ENCODE measurements around the gene PPP1R12A.

DNA sequence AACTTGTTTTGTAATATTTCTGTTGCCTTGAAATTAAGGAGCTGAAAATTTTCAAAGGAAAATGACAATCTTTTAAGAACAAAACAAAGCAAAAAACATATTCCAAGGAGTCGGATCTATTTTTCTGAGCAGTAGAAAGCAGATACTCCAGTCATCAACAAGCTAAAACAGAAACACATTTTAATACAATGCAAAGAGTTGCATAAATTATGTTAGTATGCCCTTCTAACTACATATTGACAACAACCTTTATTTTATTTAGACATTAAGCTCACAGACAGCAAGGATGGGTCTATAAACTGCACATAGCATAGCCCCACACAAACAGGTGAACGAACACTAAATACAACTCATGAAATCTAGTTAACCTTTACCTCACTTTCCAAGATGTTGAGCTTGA lies 106.0 kb downstream of the PPP1R12A start:
- TF ChIP-seq ZNF324 (CRISPR knock-in tag; IDR thresholded peaks at IDR 0.05) (no peak), KAT7 (CRISPR knock-in tag; IDR thresholded peaks at IDR 0.05; ENCODE audit: borderline replicate concordance) (no peak), CBX3 (IDR thresholded peaks at IDR 0.05; ENCODE audit: borderline replicate concordance in 1 of 2, low read length in 2 of 2) (no peak), USF1 (CRISPR knock-in tag; IDR thresholded peaks at IDR 0.05) (no peak), TCF7L2 (IDR thresholded peaks at IDR 0.05; ENCODE audit: low read depth, low read length) (no peak), NR1H2 (CRISPR knock-in tag; IDR thresholded peaks at IDR 0.05) (no peak), FOXA1 (IDR thresholded peaks at IDR 0.05; ENCODE audit: borderline replicate concordance) (no peak)
- TF ChIP-seq, protein P1, sequence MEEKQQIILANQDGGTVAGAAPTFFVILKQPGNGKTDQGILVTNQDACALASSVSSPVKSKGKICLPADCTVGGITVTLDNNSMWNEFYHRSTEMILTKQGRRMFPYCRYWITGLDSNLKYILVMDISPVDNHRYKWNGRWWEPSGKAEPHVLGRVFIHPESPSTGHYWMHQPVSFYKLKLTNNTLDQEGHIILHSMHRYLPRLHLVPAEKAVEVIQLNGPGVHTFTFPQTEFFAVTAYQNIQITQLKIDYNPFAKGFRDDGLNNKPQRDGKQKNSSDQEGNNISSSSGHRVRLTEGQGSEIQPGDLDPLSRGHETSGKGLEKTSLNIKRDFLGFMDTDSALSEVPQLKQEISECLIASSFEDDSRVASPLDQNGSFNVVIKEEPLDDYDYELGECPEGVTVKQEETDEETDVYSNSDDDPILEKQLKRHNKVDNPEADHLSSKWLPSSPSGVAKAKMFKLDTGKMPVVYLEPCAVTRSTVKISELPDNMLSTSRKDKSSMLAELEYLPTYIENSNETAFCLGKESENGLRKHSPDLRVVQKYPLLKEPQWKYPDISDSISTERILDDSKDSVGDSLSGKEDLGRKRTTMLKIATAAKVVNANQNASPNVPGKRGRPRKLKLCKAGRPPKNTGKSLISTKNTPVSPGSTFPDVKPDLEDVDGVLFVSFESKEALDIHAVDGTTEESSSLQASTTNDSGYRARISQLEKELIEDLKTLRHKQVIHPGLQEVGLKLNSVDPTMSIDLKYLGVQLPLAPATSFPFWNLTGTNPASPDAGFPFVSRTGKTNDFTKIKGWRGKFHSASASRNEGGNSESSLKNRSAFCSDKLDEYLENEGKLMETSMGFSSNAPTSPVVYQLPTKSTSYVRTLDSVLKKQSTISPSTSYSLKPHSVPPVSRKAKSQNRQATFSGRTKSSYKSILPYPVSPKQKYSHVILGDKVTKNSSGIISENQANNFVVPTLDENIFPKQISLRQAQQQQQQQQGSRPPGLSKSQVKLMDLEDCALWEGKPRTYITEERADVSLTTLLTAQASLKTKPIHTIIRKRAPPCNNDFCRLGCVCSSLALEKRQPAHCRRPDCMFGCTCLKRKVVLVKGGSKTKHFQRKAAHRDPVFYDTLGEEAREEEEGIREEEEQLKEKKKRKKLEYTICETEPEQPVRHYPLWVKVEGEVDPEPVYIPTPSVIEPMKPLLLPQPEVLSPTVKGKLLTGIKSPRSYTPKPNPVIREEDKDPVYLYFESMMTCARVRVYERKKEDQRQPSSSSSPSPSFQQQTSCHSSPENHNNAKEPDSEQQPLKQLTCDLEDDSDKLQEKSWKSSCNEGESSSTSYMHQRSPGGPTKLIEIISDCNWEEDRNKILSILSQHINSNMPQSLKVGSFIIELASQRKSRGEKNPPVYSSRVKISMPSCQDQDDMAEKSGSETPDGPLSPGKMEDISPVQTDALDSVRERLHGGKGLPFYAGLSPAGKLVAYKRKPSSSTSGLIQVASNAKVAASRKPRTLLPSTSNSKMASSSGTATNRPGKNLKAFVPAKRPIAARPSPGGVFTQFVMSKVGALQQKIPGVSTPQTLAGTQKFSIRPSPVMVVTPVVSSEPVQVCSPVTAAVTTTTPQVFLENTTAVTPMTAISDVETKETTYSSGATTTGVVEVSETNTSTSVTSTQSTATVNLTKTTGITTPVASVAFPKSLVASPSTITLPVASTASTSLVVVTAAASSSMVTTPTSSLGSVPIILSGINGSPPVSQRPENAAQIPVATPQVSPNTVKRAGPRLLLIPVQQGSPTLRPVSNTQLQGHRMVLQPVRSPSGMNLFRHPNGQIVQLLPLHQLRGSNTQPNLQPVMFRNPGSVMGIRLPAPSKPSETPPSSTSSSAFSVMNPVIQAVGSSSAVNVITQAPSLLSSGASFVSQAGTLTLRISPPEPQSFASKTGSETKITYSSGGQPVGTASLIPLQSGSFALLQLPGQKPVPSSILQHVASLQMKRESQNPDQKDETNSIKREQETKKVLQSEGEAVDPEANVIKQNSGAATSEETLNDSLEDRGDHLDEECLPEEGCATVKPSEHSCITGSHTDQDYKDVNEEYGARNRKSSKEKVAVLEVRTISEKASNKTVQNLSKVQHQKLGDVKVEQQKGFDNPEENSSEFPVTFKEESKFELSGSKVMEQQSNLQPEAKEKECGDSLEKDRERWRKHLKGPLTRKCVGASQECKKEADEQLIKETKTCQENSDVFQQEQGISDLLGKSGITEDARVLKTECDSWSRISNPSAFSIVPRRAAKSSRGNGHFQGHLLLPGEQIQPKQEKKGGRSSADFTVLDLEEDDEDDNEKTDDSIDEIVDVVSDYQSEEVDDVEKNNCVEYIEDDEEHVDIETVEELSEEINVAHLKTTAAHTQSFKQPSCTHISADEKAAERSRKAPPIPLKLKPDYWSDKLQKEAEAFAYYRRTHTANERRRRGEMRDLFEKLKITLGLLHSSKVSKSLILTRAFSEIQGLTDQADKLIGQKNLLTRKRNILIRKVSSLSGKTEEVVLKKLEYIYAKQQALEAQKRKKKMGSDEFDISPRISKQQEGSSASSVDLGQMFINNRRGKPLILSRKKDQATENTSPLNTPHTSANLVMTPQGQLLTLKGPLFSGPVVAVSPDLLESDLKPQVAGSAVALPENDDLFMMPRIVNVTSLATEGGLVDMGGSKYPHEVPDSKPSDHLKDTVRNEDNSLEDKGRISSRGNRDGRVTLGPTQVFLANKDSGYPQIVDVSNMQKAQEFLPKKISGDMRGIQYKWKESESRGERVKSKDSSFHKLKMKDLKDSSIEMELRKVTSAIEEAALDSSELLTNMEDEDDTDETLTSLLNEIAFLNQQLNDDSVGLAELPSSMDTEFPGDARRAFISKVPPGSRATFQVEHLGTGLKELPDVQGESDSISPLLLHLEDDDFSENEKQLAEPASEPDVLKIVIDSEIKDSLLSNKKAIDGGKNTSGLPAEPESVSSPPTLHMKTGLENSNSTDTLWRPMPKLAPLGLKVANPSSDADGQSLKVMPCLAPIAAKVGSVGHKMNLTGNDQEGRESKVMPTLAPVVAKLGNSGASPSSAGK (IDR thresholded peaks at IDR 0.05) = no peak

All from K562 (cell line).